ENCODE results near the gene THSD4. TPM values are rescaled to one million over a fixed set of nuclear protein-coding genes. Genes with fewer than 3 reads are reported as not detected.

Gene THSD4
- polyA plus RNA-seq, 1 donor from 2014 or later: 0.46 TPM

DNA sequence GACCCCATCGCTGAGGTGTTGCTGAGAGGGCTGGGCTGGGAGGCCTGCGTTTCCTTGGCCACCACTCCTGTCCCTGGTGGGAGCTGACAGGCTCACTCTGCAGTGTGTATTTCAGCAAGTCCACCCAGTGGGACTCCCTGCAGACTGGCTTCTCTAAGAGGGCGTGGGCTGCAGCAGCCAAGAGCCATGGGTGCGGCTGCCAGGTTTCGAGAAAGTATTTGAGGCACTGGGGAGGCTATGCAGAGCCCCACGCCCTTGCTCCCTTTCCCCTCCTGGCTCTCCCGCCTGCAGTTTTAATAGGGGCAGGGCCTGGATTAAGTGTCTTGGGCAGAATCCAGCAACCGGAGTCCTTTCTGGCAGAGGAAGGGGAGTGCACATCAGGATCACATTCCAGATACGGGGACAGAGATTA, 242.1 kb downstream of the THSD4 start:
- Histone ChIP-seq H3K9me2 (ENCODE audit: insufficient read depth, low read length) (no peaks in the 10 kb centered on the region), H3K79me2 (replicated peaks; ENCODE audit: insufficient read depth, low read length) (no peaks in the 10 kb centered on the region), H3K4me3 (ENCODE audit: low read length) (no peak overlapping the region), H3K9ac (ENCODE audit: low read length) (no peak overlapping the region), H3K9me3 (ENCODE audit: low read length) (no peaks in the 10 kb centered on the region), H3F3A (ENCODE audit: insufficient read depth, low read length, poor library complexity, severe bottlenecking) (no peaks in the 10 kb centered on the region), H4K20me1 (ENCODE audit: insufficient read depth) (no peaks in the 10 kb centered on the region), H3K27ac (ENCODE audit: low read length) (no peak overlapping the region), H3K27me3 (ENCODE audit: insufficient read depth, low read depth, low read length) (no peaks in the 10 kb centered on the region), H3K36me3 (ENCODE audit: insufficient read depth, low read length) (no peaks in the 10 kb centered on the region), H3K4me2 (ENCODE audit: low read length) (no peak overlapping the region), H2AFZ (ENCODE audit: low read depth, low read length) (no peak overlapping the region)
- TF ChIP-seq SMC3 (conservative IDR thresholded peaks at IDR 0.05; ENCODE audit: poor library complexity) (no peak), EZH2 (IDR thresholded peaks at IDR 0.05; ENCODE audit: borderline replicate concordance, insufficient read depth, low read length, poor library complexity, severe bottlenecking) (no peak), EP300 (conservative IDR thresholded peaks at IDR 0.05; ENCODE audit: poor library complexity, severe bottlenecking) (no peak), RAD21 (conservative IDR thresholded peaks at IDR 0.05) (no peak), POLR2AphosphoS5 (IDR thresholded peaks at IDR 0.05) (no peak), TAF1 (IDR thresholded peaks at IDR 0.05; ENCODE audit: low read depth) (no peak), MXI1 (conservative IDR thresholded peaks at IDR 0.05; ENCODE audit: poor library complexity, severe bottlenecking) (no peak)
- TF ChIP-seq, protein P1, sequence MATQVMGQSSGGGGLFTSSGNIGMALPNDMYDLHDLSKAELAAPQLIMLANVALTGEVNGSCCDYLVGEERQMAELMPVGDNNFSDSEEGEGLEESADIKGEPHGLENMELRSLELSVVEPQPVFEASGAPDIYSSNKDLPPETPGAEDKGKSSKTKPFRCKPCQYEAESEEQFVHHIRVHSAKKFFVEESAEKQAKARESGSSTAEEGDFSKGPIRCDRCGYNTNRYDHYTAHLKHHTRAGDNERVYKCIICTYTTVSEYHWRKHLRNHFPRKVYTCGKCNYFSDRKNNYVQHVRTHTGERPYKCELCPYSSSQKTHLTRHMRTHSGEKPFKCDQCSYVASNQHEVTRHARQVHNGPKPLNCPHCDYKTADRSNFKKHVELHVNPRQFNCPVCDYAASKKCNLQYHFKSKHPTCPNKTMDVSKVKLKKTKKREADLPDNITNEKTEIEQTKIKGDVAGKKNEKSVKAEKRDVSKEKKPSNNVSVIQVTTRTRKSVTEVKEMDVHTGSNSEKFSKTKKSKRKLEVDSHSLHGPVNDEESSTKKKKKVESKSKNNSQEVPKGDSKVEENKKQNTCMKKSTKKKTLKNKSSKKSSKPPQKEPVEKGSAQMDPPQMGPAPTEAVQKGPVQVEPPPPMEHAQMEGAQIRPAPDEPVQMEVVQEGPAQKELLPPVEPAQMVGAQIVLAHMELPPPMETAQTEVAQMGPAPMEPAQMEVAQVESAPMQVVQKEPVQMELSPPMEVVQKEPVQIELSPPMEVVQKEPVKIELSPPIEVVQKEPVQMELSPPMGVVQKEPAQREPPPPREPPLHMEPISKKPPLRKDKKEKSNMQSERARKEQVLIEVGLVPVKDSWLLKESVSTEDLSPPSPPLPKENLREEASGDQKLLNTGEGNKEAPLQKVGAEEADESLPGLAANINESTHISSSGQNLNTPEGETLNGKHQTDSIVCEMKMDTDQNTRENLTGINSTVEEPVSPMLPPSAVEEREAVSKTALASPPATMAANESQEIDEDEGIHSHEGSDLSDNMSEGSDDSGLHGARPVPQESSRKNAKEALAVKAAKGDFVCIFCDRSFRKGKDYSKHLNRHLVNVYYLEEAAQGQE (IDR thresholded peaks at IDR 0.05; ENCODE audit: borderline replicate concordance): no peak
- TF ChIP-seq, protein P2, sequence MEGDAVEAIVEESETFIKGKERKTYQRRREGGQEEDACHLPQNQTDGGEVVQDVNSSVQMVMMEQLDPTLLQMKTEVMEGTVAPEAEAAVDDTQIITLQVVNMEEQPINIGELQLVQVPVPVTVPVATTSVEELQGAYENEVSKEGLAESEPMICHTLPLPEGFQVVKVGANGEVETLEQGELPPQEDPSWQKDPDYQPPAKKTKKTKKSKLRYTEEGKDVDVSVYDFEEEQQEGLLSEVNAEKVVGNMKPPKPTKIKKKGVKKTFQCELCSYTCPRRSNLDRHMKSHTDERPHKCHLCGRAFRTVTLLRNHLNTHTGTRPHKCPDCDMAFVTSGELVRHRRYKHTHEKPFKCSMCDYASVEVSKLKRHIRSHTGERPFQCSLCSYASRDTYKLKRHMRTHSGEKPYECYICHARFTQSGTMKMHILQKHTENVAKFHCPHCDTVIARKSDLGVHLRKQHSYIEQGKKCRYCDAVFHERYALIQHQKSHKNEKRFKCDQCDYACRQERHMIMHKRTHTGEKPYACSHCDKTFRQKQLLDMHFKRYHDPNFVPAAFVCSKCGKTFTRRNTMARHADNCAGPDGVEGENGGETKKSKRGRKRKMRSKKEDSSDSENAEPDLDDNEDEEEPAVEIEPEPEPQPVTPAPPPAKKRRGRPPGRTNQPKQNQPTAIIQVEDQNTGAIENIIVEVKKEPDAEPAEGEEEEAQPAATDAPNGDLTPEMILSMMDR (IDR thresholded peaks at IDR 0.05; ENCODE audit: poor library complexity, severe bottlenecking): no peak

DNA sequence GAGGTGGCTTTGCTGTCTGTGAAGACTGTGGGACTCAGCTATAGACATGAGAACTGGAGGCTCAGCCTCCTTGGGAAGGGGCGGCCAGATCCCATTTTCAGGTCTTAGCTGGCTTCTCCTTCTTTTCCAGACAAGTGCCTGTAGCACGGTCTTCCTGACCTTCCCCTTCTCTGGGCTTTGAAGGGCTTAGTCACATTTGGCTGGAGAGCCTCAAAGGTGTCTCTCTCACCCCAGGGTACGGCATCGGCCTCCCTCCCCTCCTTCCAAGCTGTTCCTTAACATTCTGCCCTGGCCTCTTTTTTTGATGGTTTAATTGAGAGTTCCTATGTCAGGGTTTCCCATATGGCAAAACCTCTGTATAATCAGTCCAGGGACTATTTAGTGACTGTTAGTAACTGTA, 242.7 kb downstream of the THSD4 start:
- Histone ChIP-seq H3K36me3 (ENCODE audit: insufficient read depth, low read length) (no peaks in the 10 kb centered on the region), H3K27me3 (ENCODE audit: insufficient read depth, low read depth, low read length) (no peaks in the 10 kb centered on the region), H2AFZ (ENCODE audit: low read depth, low read length) (no peak overlapping the region), H3K9me2 (ENCODE audit: insufficient read depth, low read length) (no peaks in the 10 kb centered on the region), H4K20me1 (ENCODE audit: insufficient read depth) (no peaks in the 10 kb centered on the region), H3K27ac (ENCODE audit: low read length) (no peak overlapping the region), H3K4me2 (ENCODE audit: low read length) (no peak overlapping the region), H3K4me3 (ENCODE audit: low read length) (no peak overlapping the region), H3F3A (ENCODE audit: insufficient read depth, low read length, poor library complexity, severe bottlenecking) (no peaks in the 10 kb centered on the region), H3K9ac (ENCODE audit: low read length) (no peak overlapping the region), H3K79me2 (replicated peaks; ENCODE audit: insufficient read depth, low read length) (no peaks in the 10 kb centered on the region), H3K9me3 (ENCODE audit: low read length) (no peaks in the 10 kb centered on the region)
- TF ChIP-seq SMC3 (conservative IDR thresholded peaks at IDR 0.05; ENCODE audit: poor library complexity) (no peak), RAD21 (conservative IDR thresholded peaks at IDR 0.05) (no peak), TAF1 (IDR thresholded peaks at IDR 0.05; ENCODE audit: low read depth) (no peak), EP300 (conservative IDR thresholded peaks at IDR 0.05; ENCODE audit: poor library complexity, severe bottlenecking) (no peak), EZH2 (IDR thresholded peaks at IDR 0.05; ENCODE audit: borderline replicate concordance, insufficient read depth, low read length, poor library complexity, severe bottlenecking) (no peak), POLR2AphosphoS5 (IDR thresholded peaks at IDR 0.05) (no peak), MXI1 (conservative IDR thresholded peaks at IDR 0.05; ENCODE audit: poor library complexity, severe bottlenecking) (no peak)
- TF ChIP-seq, protein P2 (IDR thresholded peaks at IDR 0.05; ENCODE audit: poor library complexity, severe bottlenecking): no peak
- TF ChIP-seq, protein P1 (IDR thresholded peaks at IDR 0.05; ENCODE audit: borderline replicate concordance): no peak

All from neural cell (in vitro differentiated cells).